ENCODE results near the gene EFCAB6.

DNA sequence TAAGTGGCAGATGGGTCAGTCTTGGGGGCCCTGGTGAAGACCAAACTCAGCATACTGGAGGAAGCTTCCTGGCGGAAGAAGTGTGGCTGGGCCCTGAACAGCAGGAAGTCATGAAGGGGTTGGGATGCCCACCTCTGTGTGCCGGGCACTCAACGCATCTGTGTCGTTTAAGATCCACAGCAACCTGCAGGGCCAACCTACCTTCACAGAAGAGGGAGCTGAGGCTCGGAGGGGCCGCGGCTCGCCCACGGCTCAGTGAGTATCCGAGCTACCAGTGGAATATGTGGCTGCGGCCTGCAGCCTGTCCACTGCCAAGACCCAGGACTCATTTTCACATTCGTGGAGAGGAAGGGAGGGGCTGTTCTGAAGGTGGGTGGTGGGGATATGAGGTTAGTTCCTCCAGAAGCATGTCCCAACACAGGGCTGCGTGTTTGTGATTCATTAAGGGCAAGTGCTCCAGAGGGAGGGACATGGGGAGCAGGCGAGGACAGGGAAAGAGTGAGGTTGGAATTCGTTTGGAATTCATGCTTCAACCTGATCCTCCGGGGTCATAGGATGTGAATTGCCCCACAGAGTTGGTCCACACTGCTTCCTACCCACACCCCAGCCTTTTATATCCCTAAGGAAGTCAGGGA lies 300.7 kb downstream of the EFCAB6 start:
- TF ChIP-seq, protein P1, sequence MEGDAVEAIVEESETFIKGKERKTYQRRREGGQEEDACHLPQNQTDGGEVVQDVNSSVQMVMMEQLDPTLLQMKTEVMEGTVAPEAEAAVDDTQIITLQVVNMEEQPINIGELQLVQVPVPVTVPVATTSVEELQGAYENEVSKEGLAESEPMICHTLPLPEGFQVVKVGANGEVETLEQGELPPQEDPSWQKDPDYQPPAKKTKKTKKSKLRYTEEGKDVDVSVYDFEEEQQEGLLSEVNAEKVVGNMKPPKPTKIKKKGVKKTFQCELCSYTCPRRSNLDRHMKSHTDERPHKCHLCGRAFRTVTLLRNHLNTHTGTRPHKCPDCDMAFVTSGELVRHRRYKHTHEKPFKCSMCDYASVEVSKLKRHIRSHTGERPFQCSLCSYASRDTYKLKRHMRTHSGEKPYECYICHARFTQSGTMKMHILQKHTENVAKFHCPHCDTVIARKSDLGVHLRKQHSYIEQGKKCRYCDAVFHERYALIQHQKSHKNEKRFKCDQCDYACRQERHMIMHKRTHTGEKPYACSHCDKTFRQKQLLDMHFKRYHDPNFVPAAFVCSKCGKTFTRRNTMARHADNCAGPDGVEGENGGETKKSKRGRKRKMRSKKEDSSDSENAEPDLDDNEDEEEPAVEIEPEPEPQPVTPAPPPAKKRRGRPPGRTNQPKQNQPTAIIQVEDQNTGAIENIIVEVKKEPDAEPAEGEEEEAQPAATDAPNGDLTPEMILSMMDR (IDR thresholded peaks at IDR 0.05): no peak
- TF ChIP-seq POLR2A (IDR thresholded peaks at IDR 0.05): no peak

Measured in adrenal gland (tissue), 5 donors.